Neural cell (in vitro differentiated cells): ENCODE measurements around the gene UGGT2. TPM values are rescaled to one million over a fixed set of nuclear protein-coding genes. Genes with fewer than 3 reads are reported as not detected.

ENCODE experiments used
- H2AFZ ChIP-seq: fragments of 200-600, 300-800 bp; sonication (generic), shearing (Covaris generic); 2 replicates; pipeline ENCODE4 v1.6.0; 2014; ENCODE audit warnings: low read depth, mild to moderate bottlenecking, antibody characterized with exemption, low read length, moderate library complexity
- H3F3A ChIP-seq: fragments of 200-600 bp; shearing (Covaris generic); 2 replicates; pipeline ENCODE4 v1.6.1; 2016; ENCODE audit warnings: mild to moderate bottlenecking, moderate library complexity, mixed read lengths, antibody characterized with exemption, low read length; ENCODE audit not compliant: insufficient read depth, poor library complexity, severe bottlenecking
- H3K27ac ChIP-seq: fragments of 200-600, 300-800 bp; sonication (generic), shearing (Covaris generic); 2 replicates; pipeline ENCODE4 v1.5.1; 2014; ENCODE audit warnings: mild to moderate bottlenecking, low read length, moderate library complexity
- H3K27me3 ChIP-seq: fragments of 300-800, 200-600 bp; sonication (generic), shearing (Covaris generic); 2 replicates; pipeline ENCODE4 v1.6.0; 2014; ENCODE audit warnings: mild to moderate bottlenecking, low read depth, low read length, moderate library complexity; ENCODE audit not compliant: insufficient read depth
- H3K36me3 ChIP-seq: fragments of 300-800, 200-600 bp; sonication (generic), shearing (Covaris generic); 2 replicates; pipeline ENCODE4 v1.5.1; 2014; ENCODE audit warnings: mild to moderate bottlenecking, antibody characterized with exemption, low read length, moderate library complexity; ENCODE audit not compliant: insufficient read depth
- H3K4me2 ChIP-seq: fragments of 300-800, 200-600 bp; sonication (generic), shearing (Covaris generic); 2 replicates; pipeline ENCODE4 v1.6.0; 2014; ENCODE audit warnings: mild to moderate bottlenecking, low read length
- H3K4me3 ChIP-seq: fragments of 300-800, 200-600 bp; sonication (generic), shearing (Covaris generic); 2 replicates; pipeline ENCODE4 v1.5.1; 2014; ENCODE audit warnings: mild to moderate bottlenecking, low read length, moderate library complexity
- H3K79me2 ChIP-seq: fragments of 200-600 bp; shearing (Covaris generic); replicated peaks from 2 replicates; pipeline ENCODE4 v1.6.0; 2014; ENCODE audit warnings: mild to moderate bottlenecking, low read length, moderate library complexity; ENCODE audit not compliant: insufficient read depth
- H3K9ac ChIP-seq: fragments of 300-800, 200-600 bp; sonication (generic), shearing (Covaris generic); 2 replicates; pipeline ENCODE4 v1.6.1; 2016; ENCODE audit warnings: mild to moderate bottlenecking, low read length, mixed read lengths
- H3K9me2 ChIP-seq: fragments of 200-600 bp; shearing (Covaris generic); 2 replicates; pipeline ENCODE4 v1.6.1; 2016; ENCODE audit warnings: mild to moderate bottlenecking, low read length, mixed read lengths; ENCODE audit not compliant: insufficient read depth
- H3K9me3 ChIP-seq: fragments of 200-600, 300-800 bp; sonication (generic), shearing (Covaris generic); 2 replicates; pipeline ENCODE4 v1.6.1; 2016; ENCODE audit warnings: mild to moderate bottlenecking, mixed run types, low read length, moderate library complexity, mixed read lengths
- H4K20me1 ChIP-seq: fragments of 200-600 bp; shearing (Covaris generic); 2 replicates; pipeline ENCODE4 v1.6.1; 2016; ENCODE audit warnings: mild to moderate bottlenecking, mixed run types; ENCODE audit not compliant: insufficient read depth
- EP300 ChIP-seq: fragments of 450-650 bp; conservative IDR thresholded peaks from 2 replicates; pipeline ENCODE4 v1.6.1; 2014; ENCODE audit warnings: antibody characterized with exemption, mild to moderate bottlenecking, moderate library complexity; ENCODE audit not compliant: poor library complexity, severe bottlenecking
- EZH2 ChIP-seq: fragments of 200-600, 300-800 bp; shearing (Covaris generic), sonication (generic); IDR thresholded peaks from 2 replicates; pipeline ENCODE4 v1.6.1; 2014; ENCODE audit warnings: antibody characterized with exemption, low read length, borderline replicate concordance, mild to moderate bottlenecking; ENCODE audit not compliant: insufficient read depth, poor library complexity, severe bottlenecking
- MXI1 ChIP-seq: fragments of 450-650 bp; conservative IDR thresholded peaks from 2 replicates; pipeline ENCODE4 v1.6.1; 2014; ENCODE audit warnings: antibody characterized with exemption, mild to moderate bottlenecking; ENCODE audit not compliant: poor library complexity, severe bottlenecking
- POLR2AphosphoS5 ChIP-seq: IDR thresholded peaks from 2 replicates; pipeline ENCODE4 v1.6.1; 2012
- RAD21 ChIP-seq: fragments of 450-650 bp; conservative IDR thresholded peaks from 2 replicates; pipeline ENCODE4 v1.6.1; 2014; ENCODE audit warnings: antibody characterized with exemption, mild to moderate bottlenecking, moderate library complexity
- SMC3 ChIP-seq: fragments of 450-650 bp; conservative IDR thresholded peaks from 2 replicates; pipeline ENCODE4 v1.6.1; 2014; ENCODE audit warnings: antibody characterized with exemption, mild to moderate bottlenecking, moderate library complexity; ENCODE audit not compliant: poor library complexity
- TAF1 ChIP-seq: IDR thresholded peaks from 2 replicates; pipeline ENCODE4 v1.6.1; 2012; ENCODE audit warnings: low read depth
- polyA plus RNA-seq: library from polyadenylated mRNA; depleted of rRNA; stranded (reverse); fragments of >200 nt; gene quantifications from 2 replicates; pipeline ENCODE4 v1.2.3, GENCODE V29; 2014
- TF ChIP-seq, protein P1 (sequence below): fragments of 450-650 bp; IDR thresholded peaks from 2 replicates; pipeline ENCODE4 v1.5.1; 2014; ENCODE audit warnings: antibody characterized with exemption, mild to moderate bottlenecking, moderate library complexity; ENCODE audit not compliant: poor library complexity, severe bottlenecking
- TF ChIP-seq, protein P2 (sequence below): IDR thresholded peaks from 2 replicates; pipeline ENCODE4 v1.6.1; 2012; ENCODE audit warnings: borderline replicate concordance

Gene UGGT2
- polyA plus RNA-seq, 1 donor from 2014 or later = 35.3 TPM

DNA sequence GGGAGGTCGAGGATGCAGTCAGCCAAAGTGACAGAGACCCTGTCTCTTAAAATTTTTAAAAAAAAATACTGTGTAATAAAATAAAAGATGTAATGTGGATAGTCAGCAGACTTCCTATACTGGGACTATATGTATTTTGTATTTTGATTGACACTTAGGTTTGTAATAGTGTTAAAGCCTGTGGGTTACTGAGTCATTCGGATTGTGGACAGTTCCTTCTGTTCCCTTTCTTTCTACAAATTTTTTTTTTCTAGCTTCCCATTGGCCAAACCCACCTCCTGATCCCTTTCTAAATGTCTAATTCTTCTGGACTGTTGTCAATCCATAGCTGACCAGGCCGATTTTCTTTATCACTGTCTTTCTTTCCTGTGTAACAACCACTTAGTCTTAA lies 268.3 kb downstream of the UGGT2 start:
- H2AFZ ChIP-seq = no peak overlapping the region
- no peaks in the 10 kb centered on the region for H3K27me3 ChIP-seq
- no peaks in the 10 kb centered on the region for H3K36me3 ChIP-seq
- no peak overlapping the region for H3K9ac ChIP-seq
- no peaks in the 10 kb centered on the region for H3K9me3 ChIP-seq
- no peak overlapping the region for H3K4me3 ChIP-seq
- H3K9me2 ChIP-seq = no peaks in the 10 kb centered on the region
- no peak overlapping the region for H3K27ac ChIP-seq
- TF ChIP-seq SMC3 = no peak
- TF ChIP-seq EZH2 = no peak
- no peak for TF ChIP-seq POLR2AphosphoS5
- no peak for TF ChIP-seq EP300
- no peak for TF ChIP-seq TAF1
- TF ChIP-seq, protein P1, sequence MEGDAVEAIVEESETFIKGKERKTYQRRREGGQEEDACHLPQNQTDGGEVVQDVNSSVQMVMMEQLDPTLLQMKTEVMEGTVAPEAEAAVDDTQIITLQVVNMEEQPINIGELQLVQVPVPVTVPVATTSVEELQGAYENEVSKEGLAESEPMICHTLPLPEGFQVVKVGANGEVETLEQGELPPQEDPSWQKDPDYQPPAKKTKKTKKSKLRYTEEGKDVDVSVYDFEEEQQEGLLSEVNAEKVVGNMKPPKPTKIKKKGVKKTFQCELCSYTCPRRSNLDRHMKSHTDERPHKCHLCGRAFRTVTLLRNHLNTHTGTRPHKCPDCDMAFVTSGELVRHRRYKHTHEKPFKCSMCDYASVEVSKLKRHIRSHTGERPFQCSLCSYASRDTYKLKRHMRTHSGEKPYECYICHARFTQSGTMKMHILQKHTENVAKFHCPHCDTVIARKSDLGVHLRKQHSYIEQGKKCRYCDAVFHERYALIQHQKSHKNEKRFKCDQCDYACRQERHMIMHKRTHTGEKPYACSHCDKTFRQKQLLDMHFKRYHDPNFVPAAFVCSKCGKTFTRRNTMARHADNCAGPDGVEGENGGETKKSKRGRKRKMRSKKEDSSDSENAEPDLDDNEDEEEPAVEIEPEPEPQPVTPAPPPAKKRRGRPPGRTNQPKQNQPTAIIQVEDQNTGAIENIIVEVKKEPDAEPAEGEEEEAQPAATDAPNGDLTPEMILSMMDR = no peak
- TF ChIP-seq RAD21 = no peak
- no peak for TF ChIP-seq MXI1
- TF ChIP-seq, protein P2, sequence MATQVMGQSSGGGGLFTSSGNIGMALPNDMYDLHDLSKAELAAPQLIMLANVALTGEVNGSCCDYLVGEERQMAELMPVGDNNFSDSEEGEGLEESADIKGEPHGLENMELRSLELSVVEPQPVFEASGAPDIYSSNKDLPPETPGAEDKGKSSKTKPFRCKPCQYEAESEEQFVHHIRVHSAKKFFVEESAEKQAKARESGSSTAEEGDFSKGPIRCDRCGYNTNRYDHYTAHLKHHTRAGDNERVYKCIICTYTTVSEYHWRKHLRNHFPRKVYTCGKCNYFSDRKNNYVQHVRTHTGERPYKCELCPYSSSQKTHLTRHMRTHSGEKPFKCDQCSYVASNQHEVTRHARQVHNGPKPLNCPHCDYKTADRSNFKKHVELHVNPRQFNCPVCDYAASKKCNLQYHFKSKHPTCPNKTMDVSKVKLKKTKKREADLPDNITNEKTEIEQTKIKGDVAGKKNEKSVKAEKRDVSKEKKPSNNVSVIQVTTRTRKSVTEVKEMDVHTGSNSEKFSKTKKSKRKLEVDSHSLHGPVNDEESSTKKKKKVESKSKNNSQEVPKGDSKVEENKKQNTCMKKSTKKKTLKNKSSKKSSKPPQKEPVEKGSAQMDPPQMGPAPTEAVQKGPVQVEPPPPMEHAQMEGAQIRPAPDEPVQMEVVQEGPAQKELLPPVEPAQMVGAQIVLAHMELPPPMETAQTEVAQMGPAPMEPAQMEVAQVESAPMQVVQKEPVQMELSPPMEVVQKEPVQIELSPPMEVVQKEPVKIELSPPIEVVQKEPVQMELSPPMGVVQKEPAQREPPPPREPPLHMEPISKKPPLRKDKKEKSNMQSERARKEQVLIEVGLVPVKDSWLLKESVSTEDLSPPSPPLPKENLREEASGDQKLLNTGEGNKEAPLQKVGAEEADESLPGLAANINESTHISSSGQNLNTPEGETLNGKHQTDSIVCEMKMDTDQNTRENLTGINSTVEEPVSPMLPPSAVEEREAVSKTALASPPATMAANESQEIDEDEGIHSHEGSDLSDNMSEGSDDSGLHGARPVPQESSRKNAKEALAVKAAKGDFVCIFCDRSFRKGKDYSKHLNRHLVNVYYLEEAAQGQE = no peak
- H3K79me2 ChIP-seq = no peaks in the 10 kb centered on the region
- no peak overlapping the region for H3K4me2 ChIP-seq
- no peaks in the 10 kb centered on the region for H4K20me1 ChIP-seq
- H3F3A ChIP-seq = no peaks in the 10 kb centered on the region

DNA sequence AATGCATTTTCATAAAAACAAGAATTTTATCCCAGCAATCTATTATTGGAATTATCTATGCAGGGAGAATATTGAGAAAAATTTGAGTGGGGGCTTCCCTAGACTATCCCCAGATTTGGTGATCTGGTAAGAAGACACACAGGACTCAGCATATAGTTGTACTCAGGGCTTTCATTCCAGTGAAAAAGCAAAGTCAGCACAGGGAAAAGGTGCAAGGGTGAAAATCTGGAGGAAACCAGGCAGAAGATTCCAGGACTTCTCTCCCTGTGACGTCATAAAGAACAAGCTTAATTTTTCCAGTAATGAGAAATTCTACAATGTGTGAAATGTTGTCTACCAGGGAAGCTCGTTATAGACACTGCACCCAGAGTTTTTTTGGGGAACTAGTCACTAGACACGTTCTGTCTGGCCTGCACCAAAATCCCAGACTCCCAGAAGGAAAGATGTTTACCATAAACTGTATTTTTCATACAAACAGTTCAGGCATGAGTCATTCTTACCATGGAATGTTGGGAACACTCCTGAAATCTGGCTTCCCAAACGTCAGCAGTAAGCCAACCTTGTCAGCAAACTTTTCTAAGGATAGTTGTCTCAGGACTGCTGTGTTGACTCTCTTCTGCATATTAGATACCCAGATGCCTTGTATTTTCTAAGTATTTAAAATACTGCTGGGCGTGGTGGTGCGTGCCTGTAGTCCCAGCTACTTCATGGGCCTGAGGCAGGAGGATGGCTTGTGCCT lies 268.9 kb downstream of the UGGT2 start:
- H3K79me2 ChIP-seq = no peaks in the 10 kb centered on the region
- TF ChIP-seq EZH2 (no peak), SMC3 (no peak), MXI1 (no peak)
- TF ChIP-seq, protein P1 = no peak
- no peaks in the 10 kb centered on the region for H3K9me3 ChIP-seq
- no peak overlapping the region for H3K27ac ChIP-seq
- H3K9me2 ChIP-seq = no peaks in the 10 kb centered on the region
- no peak overlapping the region for H3K4me3 ChIP-seq
- H3K36me3 ChIP-seq = no peaks in the 10 kb centered on the region
- H3F3A ChIP-seq = no peaks in the 10 kb centered on the region
- no peak overlapping the region for H3K4me2 ChIP-seq
- H4K20me1 ChIP-seq = no peaks in the 10 kb centered on the region
- no peak overlapping the region for H3K9ac ChIP-seq
- no peak overlapping the region for H2AFZ ChIP-seq
- H3K27me3 ChIP-seq = no peaks in the 10 kb centered on the region
